ENCODE data around the gene RPA3.

Gene RPA3

DNA sequence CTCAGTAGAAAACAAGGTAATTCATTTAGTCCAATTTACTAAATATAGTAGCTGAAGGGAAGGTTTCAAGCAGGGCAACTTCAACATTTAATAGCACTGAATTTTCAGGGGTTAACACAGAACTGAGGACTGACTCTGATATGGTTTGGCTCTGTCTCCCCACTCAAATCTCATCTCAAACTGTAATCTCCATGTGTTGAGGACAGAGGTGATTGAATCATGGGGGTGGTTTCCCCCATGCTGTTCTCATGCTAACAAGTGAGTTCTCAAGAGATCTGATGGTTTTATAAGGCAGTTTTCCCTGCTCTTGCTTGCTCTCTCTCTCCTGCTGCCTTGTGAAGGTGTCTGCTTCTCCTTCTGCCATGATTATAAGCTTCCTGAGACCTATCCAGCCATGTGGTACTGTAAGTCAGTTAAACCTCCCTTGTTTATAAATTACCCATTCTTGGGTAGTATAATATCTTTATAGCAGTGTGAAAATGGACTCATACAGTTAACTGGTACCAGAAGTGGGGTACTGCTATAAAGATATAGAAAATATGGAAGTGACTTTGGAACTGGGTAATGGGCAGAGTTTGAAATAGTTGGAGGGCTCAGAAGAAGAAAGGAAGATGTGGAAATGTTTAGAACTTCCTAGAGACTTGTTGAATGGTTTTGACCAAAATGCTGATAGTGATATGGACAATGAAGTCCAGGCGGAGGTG is 87.6 kb downstream of the RPA3 start:
- TF ChIP-seq EP300 (IDR thresholded peaks at IDR 0.05; ENCODE audit: borderline replicate concordance): no peak
- no peak for TF ChIP-seq YY1 (IDR thresholded peaks at IDR 0.05; ENCODE audit: low read depth)
- no peak for TF ChIP-seq RAD21 (IDR thresholded peaks at IDR 0.05; ENCODE audit: low read depth)
- TF ChIP-seq FOXM1 (IDR thresholded peaks at IDR 0.05; ENCODE audit: borderline replicate concordance, low read depth): no peak
- no peak for TF ChIP-seq TAF1 (IDR thresholded peaks at IDR 0.05; ENCODE audit: low read depth)
- TF ChIP-seq, protein P1, sequence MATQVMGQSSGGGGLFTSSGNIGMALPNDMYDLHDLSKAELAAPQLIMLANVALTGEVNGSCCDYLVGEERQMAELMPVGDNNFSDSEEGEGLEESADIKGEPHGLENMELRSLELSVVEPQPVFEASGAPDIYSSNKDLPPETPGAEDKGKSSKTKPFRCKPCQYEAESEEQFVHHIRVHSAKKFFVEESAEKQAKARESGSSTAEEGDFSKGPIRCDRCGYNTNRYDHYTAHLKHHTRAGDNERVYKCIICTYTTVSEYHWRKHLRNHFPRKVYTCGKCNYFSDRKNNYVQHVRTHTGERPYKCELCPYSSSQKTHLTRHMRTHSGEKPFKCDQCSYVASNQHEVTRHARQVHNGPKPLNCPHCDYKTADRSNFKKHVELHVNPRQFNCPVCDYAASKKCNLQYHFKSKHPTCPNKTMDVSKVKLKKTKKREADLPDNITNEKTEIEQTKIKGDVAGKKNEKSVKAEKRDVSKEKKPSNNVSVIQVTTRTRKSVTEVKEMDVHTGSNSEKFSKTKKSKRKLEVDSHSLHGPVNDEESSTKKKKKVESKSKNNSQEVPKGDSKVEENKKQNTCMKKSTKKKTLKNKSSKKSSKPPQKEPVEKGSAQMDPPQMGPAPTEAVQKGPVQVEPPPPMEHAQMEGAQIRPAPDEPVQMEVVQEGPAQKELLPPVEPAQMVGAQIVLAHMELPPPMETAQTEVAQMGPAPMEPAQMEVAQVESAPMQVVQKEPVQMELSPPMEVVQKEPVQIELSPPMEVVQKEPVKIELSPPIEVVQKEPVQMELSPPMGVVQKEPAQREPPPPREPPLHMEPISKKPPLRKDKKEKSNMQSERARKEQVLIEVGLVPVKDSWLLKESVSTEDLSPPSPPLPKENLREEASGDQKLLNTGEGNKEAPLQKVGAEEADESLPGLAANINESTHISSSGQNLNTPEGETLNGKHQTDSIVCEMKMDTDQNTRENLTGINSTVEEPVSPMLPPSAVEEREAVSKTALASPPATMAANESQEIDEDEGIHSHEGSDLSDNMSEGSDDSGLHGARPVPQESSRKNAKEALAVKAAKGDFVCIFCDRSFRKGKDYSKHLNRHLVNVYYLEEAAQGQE (IDR thresholded peaks at IDR 0.05; ENCODE audit: low read depth): no peak
- no peak for TF ChIP-seq EGR1 (IDR thresholded peaks at IDR 0.05)
- TF ChIP-seq TEAD4 (IDR thresholded peaks at IDR 0.05): no peak
- TF ChIP-seq NFIC (IDR thresholded peaks at IDR 0.05): no peak
- no peak for TF ChIP-seq CREB1 (IDR thresholded peaks at IDR 0.05; ENCODE audit: low read depth)
- no peak for TF ChIP-seq CEBPB (IDR thresholded peaks at IDR 0.05)
- no peak for TF ChIP-seq USF1 (IDR thresholded peaks at IDR 0.05)

- TF ChIP-seq TCF12 (IDR thresholded peaks at IDR 0.05; ENCODE audit: low read depth) (no peak), ZBTB7A (IDR thresholded peaks at IDR 0.05; ENCODE audit: low read depth) (no peak), NFIC (IDR thresholded peaks at IDR 0.05) (no peak), YY1 (IDR thresholded peaks at IDR 0.05; ENCODE audit: low read depth) (no peak), TAF1 (IDR thresholded peaks at IDR 0.05; ENCODE audit: low read depth) (no peak), EGR1 (IDR thresholded peaks at IDR 0.05) (no peak)
- TF ChIP-seq, protein P1 (IDR thresholded peaks at IDR 0.05; ENCODE audit: low read depth): no peak
These were observed 89.9 kb downstream of the RPA3 start for GRCh38 chr7:7628476-7628875.

DNA sequence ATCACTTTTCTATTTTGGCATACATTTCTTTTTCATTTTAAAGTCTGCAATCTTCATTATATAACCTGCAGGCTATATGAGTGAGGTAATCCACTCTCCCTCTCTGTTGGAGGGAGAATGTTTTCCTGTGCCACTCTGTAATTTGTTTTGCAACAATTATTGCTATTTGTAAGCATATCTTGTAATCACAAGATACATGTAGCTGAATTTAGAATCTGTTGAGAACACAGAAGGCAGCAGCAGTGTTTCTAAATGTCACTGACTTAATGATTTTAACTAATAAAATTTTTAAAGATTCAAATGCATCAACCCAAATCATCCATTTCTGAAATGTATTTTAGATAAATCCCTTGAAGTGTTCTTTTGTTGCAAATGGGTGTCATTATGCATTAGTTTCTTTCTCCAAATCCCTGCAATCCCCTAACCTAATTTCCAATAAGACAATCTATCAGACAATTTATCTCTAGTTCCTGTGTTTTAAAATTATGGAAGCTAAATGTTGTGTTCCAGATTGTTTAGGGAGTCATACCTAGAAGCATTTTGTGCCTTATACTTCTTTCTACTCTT is 97.7 kb downstream of the RPA3 start:
- no peak for TF ChIP-seq TEAD4 (IDR thresholded peaks at IDR 0.05)
- TF ChIP-seq RAD21 (IDR thresholded peaks at IDR 0.05; ENCODE audit: low read depth): no peak

GRCh38 chr7:7620236-7620635 is 98.2 kb downstream of the RPA3 start:
- no peak for TF ChIP-seq EGR1 (IDR thresholded peaks at IDR 0.05)
- no peak for TF ChIP-seq CEBPB (IDR thresholded peaks at IDR 0.05)
- TF ChIP-seq FOXM1 (IDR thresholded peaks at IDR 0.05; ENCODE audit: borderline replicate concordance, low read depth): no peak
- TF ChIP-seq CREB1 (IDR thresholded peaks at IDR 0.05; ENCODE audit: low read depth): no peak

GRCh38 chr7:7618410-7618809 is 100.0 kb downstream of the RPA3 start:
- TF ChIP-seq CEBPB (IDR thresholded peaks at IDR 0.05) (no peak), CREB1 (IDR thresholded peaks at IDR 0.05; ENCODE audit: low read depth) (no peak), FOXM1 (IDR thresholded peaks at IDR 0.05; ENCODE audit: borderline replicate concordance, low read depth) (no peak), EGR1 (IDR thresholded peaks at IDR 0.05) (no peak), TCF12 (IDR thresholded peaks at IDR 0.05; ENCODE audit: low read depth) (no peak), YY1 (IDR thresholded peaks at IDR 0.05; ENCODE audit: low read depth) (no peak), TAF1 (IDR thresholded peaks at IDR 0.05; ENCODE audit: low read depth) (no peak), NFIC (IDR thresholded peaks at IDR 0.05) (no peak), USF1 (IDR thresholded peaks at IDR 0.05) (no peak), ZBTB7A (IDR thresholded peaks at IDR 0.05; ENCODE audit: low read depth) (no peak), EP300 (IDR thresholded peaks at IDR 0.05; ENCODE audit: borderline replicate concordance) (no peak)
- TF ChIP-seq, protein P1 (IDR thresholded peaks at IDR 0.05; ENCODE audit: low read depth): no peak

Data from Ishikawa (cell line).